Ishikawa (cell line): ENCODE data around the gene FPGS.

Experiments
- CREB1 ChIP-seq: IDR thresholded peaks from 2 replicates; pipeline ENCODE4 v1.6.1; 2012; ENCODE audit warnings: low read depth
- EGR1 ChIP-seq: IDR thresholded peaks from 2 replicates; pipeline ENCODE4 v1.6.1; 2012
- EP300 ChIP-seq: IDR thresholded peaks from 2 replicates; pipeline ENCODE4 v1.6.1; 2012; ENCODE audit warnings: borderline replicate concordance
- FOXM1 ChIP-seq: IDR thresholded peaks from 2 replicates; pipeline ENCODE4 v1.6.1; 2012; ENCODE audit warnings: low read depth, borderline replicate concordance
- RAD21 ChIP-seq: IDR thresholded peaks from 2 replicates; pipeline ENCODE4 v1.6.1; 2012; ENCODE audit warnings: low read depth
- TF ChIP-seq, protein P1 (sequence below): IDR thresholded peaks from 2 replicates; pipeline ENCODE4 v1.6.1; 2012; ENCODE audit warnings: low read depth, mild to moderate bottlenecking

DNA sequence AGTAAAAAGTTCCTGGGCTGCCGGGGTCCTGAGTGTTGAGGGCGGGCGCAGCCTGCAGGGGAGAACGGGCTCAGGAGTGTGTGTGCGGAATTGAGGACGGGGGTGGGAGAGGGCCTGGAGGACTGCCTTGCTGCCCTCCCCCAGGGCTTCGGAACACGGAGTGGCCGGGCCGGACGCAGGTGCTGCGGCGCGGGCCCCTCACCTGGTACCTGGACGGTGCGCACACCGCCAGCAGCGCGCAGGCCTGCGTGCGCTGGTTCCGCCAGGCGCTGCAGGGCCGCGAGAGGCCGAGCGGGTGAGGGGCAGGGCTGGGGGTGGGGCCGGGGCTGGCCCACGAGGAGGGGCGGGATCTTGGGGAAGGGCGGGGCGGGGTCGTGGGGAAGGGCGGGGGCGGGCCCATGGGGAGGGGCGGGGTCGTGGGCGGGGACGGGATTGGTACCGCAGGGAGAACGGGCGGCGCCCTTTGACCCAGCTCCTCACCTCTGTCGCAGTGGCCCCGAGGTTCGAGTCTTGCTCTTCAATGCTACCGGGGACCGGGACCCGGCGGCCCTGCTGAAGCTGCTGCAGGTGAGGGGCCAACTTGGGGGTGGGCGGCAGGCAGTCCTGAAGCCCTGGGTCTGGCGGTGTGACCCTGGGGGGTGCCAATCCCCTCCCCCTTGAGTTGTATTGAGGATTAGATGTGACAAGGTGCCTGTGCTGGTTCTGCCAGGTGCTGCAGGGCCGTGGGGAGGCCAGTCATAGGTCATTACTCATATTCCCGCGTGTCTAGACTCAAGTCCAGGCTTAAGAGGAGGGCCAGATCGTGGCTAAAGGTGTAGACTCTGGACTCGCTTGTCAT lies 7.1 kb downstream of the FPGS start:
- TF ChIP-seq, protein P1, sequence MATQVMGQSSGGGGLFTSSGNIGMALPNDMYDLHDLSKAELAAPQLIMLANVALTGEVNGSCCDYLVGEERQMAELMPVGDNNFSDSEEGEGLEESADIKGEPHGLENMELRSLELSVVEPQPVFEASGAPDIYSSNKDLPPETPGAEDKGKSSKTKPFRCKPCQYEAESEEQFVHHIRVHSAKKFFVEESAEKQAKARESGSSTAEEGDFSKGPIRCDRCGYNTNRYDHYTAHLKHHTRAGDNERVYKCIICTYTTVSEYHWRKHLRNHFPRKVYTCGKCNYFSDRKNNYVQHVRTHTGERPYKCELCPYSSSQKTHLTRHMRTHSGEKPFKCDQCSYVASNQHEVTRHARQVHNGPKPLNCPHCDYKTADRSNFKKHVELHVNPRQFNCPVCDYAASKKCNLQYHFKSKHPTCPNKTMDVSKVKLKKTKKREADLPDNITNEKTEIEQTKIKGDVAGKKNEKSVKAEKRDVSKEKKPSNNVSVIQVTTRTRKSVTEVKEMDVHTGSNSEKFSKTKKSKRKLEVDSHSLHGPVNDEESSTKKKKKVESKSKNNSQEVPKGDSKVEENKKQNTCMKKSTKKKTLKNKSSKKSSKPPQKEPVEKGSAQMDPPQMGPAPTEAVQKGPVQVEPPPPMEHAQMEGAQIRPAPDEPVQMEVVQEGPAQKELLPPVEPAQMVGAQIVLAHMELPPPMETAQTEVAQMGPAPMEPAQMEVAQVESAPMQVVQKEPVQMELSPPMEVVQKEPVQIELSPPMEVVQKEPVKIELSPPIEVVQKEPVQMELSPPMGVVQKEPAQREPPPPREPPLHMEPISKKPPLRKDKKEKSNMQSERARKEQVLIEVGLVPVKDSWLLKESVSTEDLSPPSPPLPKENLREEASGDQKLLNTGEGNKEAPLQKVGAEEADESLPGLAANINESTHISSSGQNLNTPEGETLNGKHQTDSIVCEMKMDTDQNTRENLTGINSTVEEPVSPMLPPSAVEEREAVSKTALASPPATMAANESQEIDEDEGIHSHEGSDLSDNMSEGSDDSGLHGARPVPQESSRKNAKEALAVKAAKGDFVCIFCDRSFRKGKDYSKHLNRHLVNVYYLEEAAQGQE = no peak
- TF ChIP-seq EP300 (no peak), RAD21 (no peak), CREB1 (no peak), FOXM1 (no peak), EGR1 (no peak)
